ENCODE measurements around the gene LRP1B. TPM values are rescaled to one million over a fixed set of nuclear protein-coding genes. Genes with fewer than 3 reads are reported as not detected.
"Not testable (repeated sequence)": the region's sequence is repeated elsewhere in the genome, so short reads cannot be mapped to it uniquely, and the experiment has no call there.

Gene LRP1B
- total RNA-seq, 3 donors from 2014 or later, result 2.3 to 29.8 (median 21.8) TPM

DNA sequence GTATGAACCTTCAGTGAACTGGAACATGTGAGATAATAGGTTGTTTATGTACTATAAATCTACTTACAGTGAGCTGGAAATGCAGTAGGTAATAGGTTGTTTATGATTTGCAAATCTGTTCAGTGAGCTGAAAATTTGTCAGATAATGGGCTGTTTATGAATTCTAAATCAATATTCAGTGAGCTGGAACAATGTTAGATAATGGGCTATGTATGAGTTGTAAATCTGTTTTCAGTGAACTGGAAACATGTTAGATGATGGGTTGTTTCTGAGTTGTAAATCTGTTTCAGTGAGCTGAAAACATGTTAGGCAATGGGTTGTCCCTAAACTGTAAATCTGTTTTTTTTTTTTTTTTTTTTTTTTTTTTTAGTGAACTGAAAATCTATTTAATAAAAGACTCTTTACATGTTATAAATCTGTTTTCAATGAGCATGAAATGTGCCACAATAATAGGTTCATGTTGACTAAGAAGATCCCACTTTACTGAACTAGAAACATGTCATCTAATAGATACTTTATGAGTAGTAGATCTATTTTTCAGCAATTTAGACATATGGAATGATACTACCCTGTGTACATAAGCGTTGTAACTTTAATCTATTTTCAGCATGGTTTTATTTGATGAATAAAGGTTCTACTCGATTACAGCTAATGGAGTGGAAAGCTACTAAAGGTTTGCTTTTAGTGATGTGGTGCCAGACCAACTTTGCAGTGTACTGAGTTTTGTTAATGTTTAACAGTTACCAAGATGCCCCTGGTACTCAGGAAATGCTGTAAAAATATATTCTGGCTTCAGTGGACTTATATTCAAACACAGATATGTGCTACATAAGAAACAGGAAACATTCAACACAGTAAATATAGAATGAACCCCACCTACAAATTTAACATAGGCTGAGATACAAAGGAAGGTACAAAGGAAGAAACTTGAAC lies 1471.8 kb downstream of the LRP1B start:
- Histone ChIP-seq H3K4me1 (no peaks in the 10 kb centered on the region), H3K4me3 (no peak overlapping the region), H3K9me3 (peaks cover 0 to 6% of the 10 kb centered on the region in 2 donors), H3K27ac (no peak overlapping the region), H3K27me3 (no peaks in the 10 kb centered on the region), H3K36me3 (no peaks in the 10 kb centered on the region)
- intact Hi-C loops (cut with DNase I; ENCODE audit: low total_unique reads), result no loop called here
- TF ChIP-seq POLR2A (IDR thresholded peaks at IDR 0.05) (no peak), POLR2AphosphoS5 (IDR thresholded peaks at IDR 0.05) (no peak), CTCF (IDR thresholded peaks at IDR 0.05) (no peak)
- no peak for DNase-seq (ENCODE audit: low spot score in 2 of 2)

DNA sequence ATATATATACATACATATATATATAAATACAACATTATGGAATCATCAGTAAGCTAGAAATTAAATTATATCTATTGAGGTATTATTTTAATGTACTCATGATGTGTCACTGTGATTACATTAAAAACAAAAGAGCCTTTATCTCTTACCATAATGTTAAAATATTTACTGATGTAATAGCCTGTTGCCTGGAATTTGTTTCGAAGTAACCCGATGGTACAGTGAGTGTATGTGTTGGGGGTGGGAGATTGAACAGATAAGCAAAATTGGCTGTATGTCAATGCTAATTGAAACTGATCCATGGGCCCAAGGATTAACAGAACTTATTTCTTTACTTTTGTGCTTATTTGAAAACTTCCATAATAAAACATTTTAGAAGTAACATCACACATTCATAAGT lies 1473.2 kb downstream of the LRP1B start:
- Histone ChIP-seq H3K27ac (no peak overlapping the region), H3K9me3 (peaks cover 0 to 6% of the 10 kb centered on the region in 2 donors), H3K4me3 (no peak overlapping the region), H3K4me1 (no peaks in the 10 kb centered on the region), H3K36me3 (no peaks in the 10 kb centered on the region), H3K27me3 (no peaks in the 10 kb centered on the region)
- no peak for TF ChIP-seq POLR2A (IDR thresholded peaks at IDR 0.05)
- TF ChIP-seq CTCF (IDR thresholded peaks at IDR 0.05), result no peak
- no peak for TF ChIP-seq POLR2AphosphoS5 (IDR thresholded peaks at IDR 0.05)
- intact Hi-C loops (cut with DNase I; ENCODE audit: low total_unique reads), result no loop called here
- DNase-seq (ENCODE audit: low spot score in 2 of 2), result no peak

- TF ChIP-seq POLR2AphosphoS5 (IDR thresholded peaks at IDR 0.05), result no peak
- TF ChIP-seq CTCF (IDR thresholded peaks at IDR 0.05), result no peak
- TF ChIP-seq POLR2A (IDR thresholded peaks at IDR 0.05), result no peak
- H3K36me3 ChIP-seq, result no peaks in the 10 kb centered on the region
- H3K27me3 ChIP-seq, result no peaks in the 10 kb centered on the region
- intact Hi-C loops (cut with DNase I; ENCODE audit: low total_unique reads), result no loop called here
- no peak overlapping the region for H3K4me3 ChIP-seq
- H3K27ac ChIP-seq, result no peak overlapping the region
- H3K4me1 ChIP-seq, result no peaks in the 10 kb centered on the region
- no peak for DNase-seq (ENCODE audit: low spot score in 2 of 2)
- no peaks in the 10 kb centered on the region for H3K9me3 ChIP-seq
Measured at GRCh38 chr2:140654565-140654964, 1476.3 kb downstream of the LRP1B start.

DNA sequence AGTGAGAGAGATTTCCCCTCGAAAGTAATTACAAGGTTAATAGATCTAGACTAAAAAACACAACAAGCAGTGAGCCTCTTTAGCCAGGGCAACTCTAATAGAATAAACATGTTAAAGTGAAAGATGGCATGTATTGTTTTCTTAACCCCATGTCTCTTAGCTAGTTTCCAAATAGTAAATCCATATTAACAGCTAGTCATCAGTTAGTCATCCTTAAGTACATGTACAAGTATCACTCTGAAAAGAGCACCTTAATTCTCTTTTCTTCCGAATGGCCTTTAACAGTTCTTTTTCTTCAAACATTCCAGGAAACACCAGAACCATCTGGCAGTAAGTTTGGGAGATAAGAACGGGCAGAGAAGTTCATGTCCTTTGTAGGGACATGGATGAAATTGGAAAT lies 1480.0 kb downstream of the LRP1B start:
- no peak overlapping the region for H3K4me3 ChIP-seq
- TF ChIP-seq POLR2A (IDR thresholded peaks at IDR 0.05) (no peak), POLR2AphosphoS5 (IDR thresholded peaks at IDR 0.05) (no peak)
- H3K27me3 ChIP-seq, result no peaks in the 10 kb centered on the region
- no peaks in the 10 kb centered on the region for H3K9me3 ChIP-seq
- no peak for DNase-seq (ENCODE audit: low spot score in 2 of 2)
- intact Hi-C loops (cut with DNase I; ENCODE audit: low total_unique reads), result no loop called here
- H3K4me1 ChIP-seq, result no peaks in the 10 kb centered on the region
- no peak overlapping the region for H3K27ac ChIP-seq
- H3K36me3 ChIP-seq, result no peaks in the 10 kb centered on the region

DNA sequence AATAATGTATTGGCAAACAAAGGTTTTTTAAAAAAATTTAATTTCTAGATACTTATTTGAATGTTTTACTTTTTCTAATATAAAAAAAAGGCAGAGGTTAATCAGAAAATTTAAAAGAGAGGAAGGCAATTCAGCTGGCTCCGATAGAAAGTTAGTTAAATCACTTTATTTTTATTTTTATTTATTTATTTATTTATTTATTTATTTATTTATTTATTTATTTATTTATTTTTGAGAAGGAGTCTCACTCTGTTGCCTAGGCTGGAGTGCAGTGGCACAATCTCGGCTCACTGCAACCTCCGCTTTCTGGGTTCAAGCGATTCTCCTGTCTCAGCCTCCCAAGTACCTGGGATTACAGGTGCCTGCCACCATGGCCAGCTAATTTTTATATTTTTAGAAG lies 1480.7 kb downstream of the LRP1B start:
- DNase-seq (ENCODE audit: low spot score in 2 of 2); H3K4me1 ChIP-seq; H3K36me3 ChIP-seq; H3K4me3 ChIP-seq; H3K27ac ChIP-seq; intact Hi-C loops (cut with DNase I; ENCODE audit: low total_unique reads); H3K9me3 ChIP-seq; H3K27me3 ChIP-seq: not testable (repeated sequence)

DNA sequence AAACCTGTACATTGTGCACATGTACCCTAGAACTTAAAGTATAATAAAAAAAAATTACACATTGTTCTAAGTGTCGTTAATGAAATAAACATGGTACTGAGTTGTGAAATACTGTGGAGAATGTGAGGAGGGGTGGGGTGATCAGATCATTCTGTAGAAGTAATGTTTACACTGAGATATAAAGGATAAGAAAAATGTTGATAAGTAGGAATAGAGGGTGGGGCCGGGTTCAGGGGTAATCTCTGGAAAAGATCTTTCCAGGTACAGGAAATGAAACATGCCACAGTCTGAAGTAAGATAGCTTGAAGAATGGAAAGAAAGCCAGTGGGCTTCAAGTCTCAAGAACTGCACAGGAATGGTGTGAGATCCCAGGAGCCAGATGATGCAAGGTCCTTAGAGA lies 1482.4 kb downstream of the LRP1B start:
- Histone ChIP-seq H3K36me3 (no peaks in the 10 kb centered on the region), H3K27me3 (no peaks in the 10 kb centered on the region), H3K4me3 (no peak overlapping the region), H3K9me3 (no peaks in the 10 kb centered on the region), H3K27ac (no peak overlapping the region), H3K4me1 (no peaks in the 10 kb centered on the region)
- intact Hi-C loops (cut with DNase I; ENCODE audit: low total_unique reads), result no loop called here
- TF ChIP-seq POLR2AphosphoS5 (IDR thresholded peaks at IDR 0.05), result no peak
- no peak for TF ChIP-seq POLR2A (IDR thresholded peaks at IDR 0.05)
- TF ChIP-seq CTCF (IDR thresholded peaks at IDR 0.05), result no peak
- DNase-seq (ENCODE audit: low spot score in 2 of 2), result no peak

All from breast epithelium (tissue), 4 donors.